Right lobe of liver (tissue), 4 donors: ENCODE data around the gene P2RX3.

ENCODE experiments used
- POLR2A ChIP-seq: fragments of 450-650 bp; IDR thresholded peaks from one replicate; pipeline ENCODE4 v1.6.1; 2017; ENCODE audit warnings: antibody characterized with exemption, mild to moderate bottlenecking
- TF ChIP-seq, protein P1 (sequence below), 4 donors: fragments of 200-600 bp in 3 of 4; fragments of 450-650 bp in 1 of 4; IDR thresholded peaks; one replicate each; pipeline versions ENCODE4 v1.5.1 to v1.8.0; 2016 to 2022; ENCODE audit warnings: antibody characterized with exemption in 4 of 4, mild to moderate bottlenecking in 2 of 4
- donor health status: DM: no; HTN: no; CAD: no.
- donor health status: DM: no; HTN: no; CAD: no.
- donor health status: DM: no; HTN: yes; CAD: no.

DNA sequence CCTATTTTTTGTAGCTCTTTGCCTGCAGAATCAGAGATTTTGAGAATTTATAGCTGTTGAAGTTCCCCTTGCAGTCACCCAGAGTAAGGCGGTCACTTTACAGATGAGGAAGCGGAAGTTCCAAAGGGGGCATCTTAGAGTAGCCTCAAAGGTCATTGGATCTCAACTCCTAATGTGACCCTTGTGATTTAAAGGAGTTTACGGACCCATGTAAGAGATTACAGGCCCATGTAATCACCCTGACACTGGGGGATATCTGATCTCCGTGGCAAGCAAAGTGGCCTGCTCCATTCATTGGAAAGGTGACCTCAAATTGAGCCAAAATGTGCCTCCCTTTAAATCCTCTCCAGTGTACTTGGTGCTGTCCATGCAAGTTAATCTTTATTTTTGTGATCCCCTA lies 15.7 kb downstream of the P2RX3 start:
- TF ChIP-seq, protein P1, sequence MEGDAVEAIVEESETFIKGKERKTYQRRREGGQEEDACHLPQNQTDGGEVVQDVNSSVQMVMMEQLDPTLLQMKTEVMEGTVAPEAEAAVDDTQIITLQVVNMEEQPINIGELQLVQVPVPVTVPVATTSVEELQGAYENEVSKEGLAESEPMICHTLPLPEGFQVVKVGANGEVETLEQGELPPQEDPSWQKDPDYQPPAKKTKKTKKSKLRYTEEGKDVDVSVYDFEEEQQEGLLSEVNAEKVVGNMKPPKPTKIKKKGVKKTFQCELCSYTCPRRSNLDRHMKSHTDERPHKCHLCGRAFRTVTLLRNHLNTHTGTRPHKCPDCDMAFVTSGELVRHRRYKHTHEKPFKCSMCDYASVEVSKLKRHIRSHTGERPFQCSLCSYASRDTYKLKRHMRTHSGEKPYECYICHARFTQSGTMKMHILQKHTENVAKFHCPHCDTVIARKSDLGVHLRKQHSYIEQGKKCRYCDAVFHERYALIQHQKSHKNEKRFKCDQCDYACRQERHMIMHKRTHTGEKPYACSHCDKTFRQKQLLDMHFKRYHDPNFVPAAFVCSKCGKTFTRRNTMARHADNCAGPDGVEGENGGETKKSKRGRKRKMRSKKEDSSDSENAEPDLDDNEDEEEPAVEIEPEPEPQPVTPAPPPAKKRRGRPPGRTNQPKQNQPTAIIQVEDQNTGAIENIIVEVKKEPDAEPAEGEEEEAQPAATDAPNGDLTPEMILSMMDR (IDR thresholded peaks at IDR 0.05) = no peak
- no peak for TF ChIP-seq POLR2A
